Activated naive CD4-positive, alpha-beta T cell treated with Interleukin-2 at 50 U/mL for 16 hours (primary cell): ENCODE results near the gene CA4.

Source experiments
- DNase-seq: peaks from one replicate; pipeline ENCODE4 v3.0.0-alpha.2; 2020

Gene CA4

GRCh38 chr17:60134396-60135150 lies 15.2 kb upstream of the CA4 start:
- peak; percentile 37 for DNase-seq

- peak; percentile 88 for DNase-seq
Observed at GRCh38 chr17:60135151-60135950, 14.4 kb upstream of the CA4 start.

- no peak for DNase-seq
Observed at GRCh38 chr17:60135951-60136666, 13.7 kb upstream of the CA4 start.

- DNase-seq: no peak
Observed at GRCh38 chr17:60137731-60138130, 12.0 kb upstream of the CA4 start.

- DNase-seq: no peak
Observed at GRCh38 chr17:60138769-60139437, 10.9 kb upstream of the CA4 start.

GRCh38 chr17:60139438-60140285 lies 10.1 kb upstream of the CA4 start:
- DNase-seq: peak; percentile 72

GRCh38 chr17:60141111-60142018 lies 8.4 kb upstream of the CA4 start:
- DNase-seq: no peak

- DNase-seq: peak; percentile 81
Observed at GRCh38 chr17:60142872-60143499, 6.8 kb upstream of the CA4 start.

GRCh38 chr17:60145006-60145935 lies 4.5 kb upstream of the CA4 start:
- no peak for DNase-seq

GRCh38 chr17:60146206-60146605 lies 3.6 kb upstream of the CA4 start:
- no peak for DNase-seq

GRCh38 chr17:60147553-60148223 lies 2.1 kb upstream of the CA4 start:
- DNase-seq: no peak

- DNase-seq: no peak
Observed at GRCh38 chr17:60148373-60148772, 1.4 kb upstream of the CA4 start.

GRCh38 chr17:60151355-60151754 lies 1.6 kb downstream of the CA4 start:
- peak; percentile 22 for DNase-seq

- no peak for DNase-seq
Observed at GRCh38 chr17:60153606-60154390, 4.0 kb downstream of the CA4 start.

- no peak for DNase-seq
Observed at GRCh38 chr17:60154616-60155426, 5.0 kb downstream of the CA4 start.

- DNase-seq: no peak
Observed at GRCh38 chr17:60155427-60155814, 5.6 kb downstream of the CA4 start.

- DNase-seq: no peak
Observed at GRCh38 chr17:60155815-60156214, 6.0 kb downstream of the CA4 start.
